ENCODE data around the gene ZFAND6.
"Not testable (repeated sequence)": the region's sequence is repeated elsewhere in the genome, so short reads cannot be mapped to it uniquely, and the experiment has no call there.

Gene ZFAND6

GRCh38 chr15:80095969-80096368, 36.5 kb downstream of the ZFAND6 start:
- peaks cover 2% of the 10 kb centered on the region for H3K4me1 Mint-ChIP-seq

GRCh38 chr15:80098341-80098740, 38.9 kb downstream of the ZFAND6 start:
- no peak overlapping the region for H3K4me3 Mint-ChIP-seq
- CTCF ChIA-PET: no interaction called here
- peaks cover 2% of the 10 kb centered on the region for H3K4me1 Mint-ChIP-seq
- no peak for DNase-seq
- H3K9me3 Mint-ChIP-seq: no peaks in the 10 kb centered on the region
- no peak overlapping the region for H3K27ac Mint-ChIP-seq
- peaks cover 2% of the 10 kb centered on the region for H3K36me3 Mint-ChIP-seq
- H3K27me3 Mint-ChIP-seq: no peaks in the 10 kb centered on the region

More at GRCh38 chr15:80095969-80096368, 36.5 kb downstream of the ZFAND6 start:
- Mint-ChIP-seq H3K27ac (no peak overlapping the region), H3K4me3 (no peak overlapping the region), H3K36me3 (peaks cover 1% of the 10 kb centered on the region), H3K9me3 (no peaks in the 10 kb centered on the region), H3K27me3 (no peaks in the 10 kb centered on the region)
- CTCF ChIA-PET: no interaction called here
- DNase-seq: no peak

DNA sequence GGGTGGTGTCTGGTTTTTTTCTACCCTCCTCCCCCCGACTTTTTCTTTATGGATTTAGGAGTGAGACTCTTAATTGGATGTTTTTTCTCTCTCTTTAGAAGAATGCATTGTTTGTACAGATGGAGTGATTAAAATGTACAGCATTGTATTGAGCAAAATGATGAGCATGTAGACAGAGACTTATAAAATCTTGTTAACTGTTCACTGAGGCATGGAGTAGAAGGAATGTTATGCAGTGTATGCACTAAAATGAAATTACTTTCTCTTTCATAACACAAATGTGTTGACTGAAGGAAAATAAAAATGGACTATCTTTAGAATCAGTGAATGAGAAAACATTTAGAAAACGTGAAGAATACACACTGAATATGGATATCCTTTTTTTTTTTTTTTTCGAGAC, 39.8 kb downstream of the ZFAND6 start:
- H3K4me1 Mint-ChIP-seq: peaks cover 2% of the 10 kb centered on the region
- no peak for DNase-seq
- H3K27ac Mint-ChIP-seq: no peak overlapping the region
- CTCF ChIA-PET: interaction anchor here (0.6 kb wide), 1 partner anchor 9 kb away, joined by 4 read pairs; no protein-coding TSS in a partner anchor
- peaks cover 2% of the 10 kb centered on the region for H3K36me3 Mint-ChIP-seq
- no peak overlapping the region for H3K4me3 Mint-ChIP-seq
- no peaks in the 10 kb centered on the region for H3K27me3 Mint-ChIP-seq
- H3K9me3 Mint-ChIP-seq: no peaks in the 10 kb centered on the region

GRCh38 chr15:80099662-80100061, 40.2 kb downstream of the ZFAND6 start:
- H3K4me3 Mint-ChIP-seq: not testable (repeated sequence)

DNA sequence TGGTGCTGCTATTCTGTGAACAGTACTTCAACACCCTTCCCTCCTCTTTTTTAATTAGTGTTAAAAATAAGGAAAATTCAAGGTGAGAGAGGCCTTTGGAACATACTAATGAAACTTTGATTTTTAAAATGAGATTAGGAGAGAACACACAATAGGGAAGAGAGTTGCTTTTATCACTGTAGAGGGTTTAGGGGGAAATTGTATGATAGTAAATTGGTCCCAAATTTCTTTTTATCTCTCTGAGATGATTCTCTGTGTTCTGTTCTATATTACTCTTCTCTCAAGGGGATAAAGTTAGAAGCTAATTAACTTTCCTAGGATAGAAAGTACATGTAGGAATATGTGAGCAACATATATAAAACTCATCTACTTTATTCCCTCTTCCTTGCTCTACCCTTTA, 40.8 kb downstream of the ZFAND6 start:
- peaks cover 2% of the 10 kb centered on the region for H3K4me1 Mint-ChIP-seq
- no peaks in the 10 kb centered on the region for H3K9me3 Mint-ChIP-seq
- no peak overlapping the region for H3K4me3 Mint-ChIP-seq
- H3K27ac Mint-ChIP-seq: no peak overlapping the region
- H3K27me3 Mint-ChIP-seq: no peaks in the 10 kb centered on the region
- peaks cover 7% of the 10 kb centered on the region for H3K36me3 Mint-ChIP-seq
- CTCF ChIA-PET: interaction anchor here (1.2 kb wide), 1 partner anchor 73 kb away, joined by 3 read pairs; no protein-coding TSS in a partner anchor
- DNase-seq: no peak

More at GRCh38 chr15:80099662-80100061, 40.2 kb downstream of the ZFAND6 start:
- H3K9me3 Mint-ChIP-seq, H3K36me3 Mint-ChIP-seq, DNase-seq, H3K27me3 Mint-ChIP-seq, H3K27ac Mint-ChIP-seq, H3K4me1 Mint-ChIP-seq: not testable (repeated sequence)
- CTCF ChIA-PET: interaction anchor here (0.6 to 1.2 kb wide), 2 partner anchors 9 to 74 kb away, joined by 3 to 4 read pairs; no protein-coding TSS in a partner anchor

DNA sequence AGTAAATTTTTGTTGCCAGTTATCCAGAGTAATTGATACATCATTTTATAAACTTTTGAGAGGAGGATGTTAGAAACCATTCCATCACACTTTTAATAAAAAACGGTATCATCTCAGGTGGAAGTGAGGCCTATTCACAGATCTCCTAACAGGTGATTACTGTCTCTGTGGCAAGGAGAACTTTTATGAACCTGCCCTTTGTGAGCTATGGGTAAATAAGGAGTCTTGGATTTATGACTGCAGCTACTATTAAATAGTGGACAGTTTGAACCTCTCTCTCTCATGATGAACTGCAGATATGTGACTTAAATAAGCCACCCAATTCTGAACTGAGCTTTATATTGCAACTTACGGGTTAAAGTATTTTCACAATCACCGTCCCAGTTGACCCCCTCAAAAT, 45.7 kb downstream of the ZFAND6 start:
- Mint-ChIP-seq H3K9me3 (no peaks in the 10 kb centered on the region), H3K36me3 (peaks cover 6% of the 10 kb centered on the region), H3K4me3 (no peak overlapping the region), H3K4me1 (peaks cover 2% of the 10 kb centered on the region), H3K27me3 (no peaks in the 10 kb centered on the region), H3K27ac (no peak overlapping the region)
- no peak for DNase-seq
- CTCF ChIA-PET: interaction anchor here (1.1 kb wide), 1 partner anchor 8 kb away, joined by 3 read pairs; no protein-coding TSS in a partner anchor

- Mint-ChIP-seq H3K4me3 (no peak overlapping the region), H3K27me3 (no peaks in the 10 kb centered on the region), H3K4me1 (peaks cover 2% of the 10 kb centered on the region), H3K27ac (no peak overlapping the region), H3K36me3 (peaks cover 6% of the 10 kb centered on the region), H3K9me3 (no peaks in the 10 kb centered on the region)
- no peak for DNase-seq
- CTCF ChIA-PET: interaction anchor here (1.1 kb wide), 1 partner anchor 8 kb away, joined by 3 read pairs; no protein-coding TSS in a partner anchor
These were observed 46.1 kb downstream of the ZFAND6 start for GRCh38 chr15:80105595-80105994.

DNA sequence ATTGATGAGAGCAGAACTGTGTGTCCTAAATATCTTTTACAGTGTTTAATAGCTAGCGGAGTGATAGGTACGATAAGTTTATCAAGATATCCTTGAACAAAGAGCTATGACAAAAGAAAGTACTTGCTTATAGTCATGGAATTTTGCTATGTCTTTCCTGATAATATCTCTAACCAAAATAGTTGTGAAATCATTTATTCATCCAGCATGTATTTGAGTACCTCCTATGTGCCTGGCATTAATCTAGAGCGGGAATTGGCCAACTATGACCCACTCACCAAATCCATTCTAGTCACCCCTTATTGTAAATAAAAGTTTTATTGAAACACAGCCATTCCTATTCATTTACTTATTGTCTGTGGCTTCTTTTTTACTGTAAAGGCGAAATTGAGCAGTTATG, 46.6 kb downstream of the ZFAND6 start:
- no peak for DNase-seq

GRCh38 chr15:80107204-80107603, 47.7 kb downstream of the ZFAND6 start:
- Mint-ChIP-seq H3K4me3 (no peak overlapping the region), H3K4me1 (peaks cover 2% of the 10 kb centered on the region), H3K9me3 (no peaks in the 10 kb centered on the region), H3K27me3 (no peaks in the 10 kb centered on the region), H3K27ac (no peak overlapping the region), H3K36me3 (peaks cover 5% of the 10 kb centered on the region)
- DNase-seq: no peak
- CTCF ChIA-PET: no interaction called here

More for the DNA sequence above, 46.6 kb downstream of the ZFAND6 start:
- Mint-ChIP-seq H3K4me3 (no peak overlapping the region), H3K9me3 (no peaks in the 10 kb centered on the region), H3K4me1 (peaks cover 2% of the 10 kb centered on the region), H3K27ac (no peak overlapping the region), H3K36me3 (peaks cover 6% of the 10 kb centered on the region), H3K27me3 (no peaks in the 10 kb centered on the region)
- CTCF ChIA-PET: no interaction called here

GRCh38 chr15:80107774-80108173, 48.3 kb downstream of the ZFAND6 start:
- H3K36me3 Mint-ChIP-seq: peaks cover 5% of the 10 kb centered on the region
- H3K27ac Mint-ChIP-seq: no peak overlapping the region
- no peaks in the 10 kb centered on the region for H3K9me3 Mint-ChIP-seq
- H3K4me3 Mint-ChIP-seq: no peak overlapping the region
- CTCF ChIA-PET: no interaction called here
- DNase-seq: no peak
- H3K27me3 Mint-ChIP-seq: no peaks in the 10 kb centered on the region
- peaks cover 2% of the 10 kb centered on the region for H3K4me1 Mint-ChIP-seq

DNA sequence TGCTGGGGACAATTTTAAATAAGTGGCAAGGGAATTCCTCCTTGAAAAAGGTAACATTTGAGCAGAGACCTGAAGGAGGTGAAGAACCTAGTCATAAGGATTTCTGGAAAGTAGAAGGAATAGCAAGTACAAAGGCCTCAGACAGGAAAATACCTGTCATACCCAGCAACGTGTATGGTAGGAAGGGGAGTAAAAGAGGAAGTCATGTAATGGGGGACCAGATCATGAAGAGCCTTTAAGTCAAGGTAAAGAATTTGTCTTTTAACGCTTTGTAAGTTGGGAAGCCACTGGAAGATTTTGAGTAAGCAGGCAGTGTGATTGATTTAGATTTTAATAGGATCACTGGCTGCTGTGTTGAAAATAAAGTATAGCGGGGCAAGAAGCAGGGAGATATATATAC, 49.9 kb downstream of the ZFAND6 start:
- peaks cover 2% of the 10 kb centered on the region for H3K4me1 Mint-ChIP-seq
- no peak overlapping the region for H3K4me3 Mint-ChIP-seq
- no peak overlapping the region for H3K27ac Mint-ChIP-seq
- H3K9me3 Mint-ChIP-seq: no peaks in the 10 kb centered on the region
- H3K27me3 Mint-ChIP-seq: no peaks in the 10 kb centered on the region
- DNase-seq: no peak
- CTCF ChIA-PET: no interaction called here
- peaks cover 4% of the 10 kb centered on the region for H3K36me3 Mint-ChIP-seq

DNA sequence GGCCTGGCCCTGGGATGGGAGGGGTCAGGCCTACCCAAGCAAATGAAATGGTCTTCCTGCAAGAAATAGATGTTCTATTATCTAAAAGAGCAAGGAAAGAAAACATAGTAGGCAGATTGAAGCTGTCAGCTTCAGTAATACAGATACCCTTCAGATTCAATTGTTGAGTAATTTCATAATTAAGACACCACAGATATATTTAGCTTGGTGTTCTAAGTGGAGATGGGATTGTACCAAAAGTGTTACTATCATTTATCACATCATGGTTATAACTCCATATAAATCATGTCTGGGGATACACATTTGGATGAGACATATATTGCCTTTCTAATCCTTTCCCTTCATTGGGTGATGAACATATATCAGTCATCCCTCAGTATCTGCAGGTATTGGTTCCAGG, 51.4 kb downstream of the ZFAND6 start:
- CTCF ChIA-PET: no interaction called here

GRCh38 chr15:80114114-80114513, 54.6 kb downstream of the ZFAND6 start:
- Mint-ChIP-seq H3K4me1 (no peaks in the 10 kb centered on the region), H3K4me3 (no peak overlapping the region), H3K9me3 (no peaks in the 10 kb centered on the region), H3K27me3 (no peaks in the 10 kb centered on the region), H3K27ac (no peak overlapping the region), H3K36me3 (no peaks in the 10 kb centered on the region)
- CTCF ChIA-PET: no interaction called here
- DNase-seq: no peak

More for the DNA sequence above, 51.4 kb downstream of the ZFAND6 start:
- H3K27ac Mint-ChIP-seq: no peak overlapping the region
- H3K4me3 Mint-ChIP-seq: no peak overlapping the region
- no peaks in the 10 kb centered on the region for H3K27me3 Mint-ChIP-seq
- no peaks in the 10 kb centered on the region for H3K9me3 Mint-ChIP-seq
- H3K36me3 Mint-ChIP-seq: no peaks in the 10 kb centered on the region
- no peaks in the 10 kb centered on the region for H3K4me1 Mint-ChIP-seq
- DNase-seq: no peak

GRCh38 chr15:80115021-80115420, 55.5 kb downstream of the ZFAND6 start:
- Mint-ChIP-seq H3K27ac (no peak overlapping the region), H3K4me1 (no peaks in the 10 kb centered on the region), H3K4me3 (no peak overlapping the region), H3K36me3 (no peaks in the 10 kb centered on the region), H3K9me3 (no peaks in the 10 kb centered on the region), H3K27me3 (no peaks in the 10 kb centered on the region)
- DNase-seq: no peak
- CTCF ChIA-PET: no interaction called here

DNA sequence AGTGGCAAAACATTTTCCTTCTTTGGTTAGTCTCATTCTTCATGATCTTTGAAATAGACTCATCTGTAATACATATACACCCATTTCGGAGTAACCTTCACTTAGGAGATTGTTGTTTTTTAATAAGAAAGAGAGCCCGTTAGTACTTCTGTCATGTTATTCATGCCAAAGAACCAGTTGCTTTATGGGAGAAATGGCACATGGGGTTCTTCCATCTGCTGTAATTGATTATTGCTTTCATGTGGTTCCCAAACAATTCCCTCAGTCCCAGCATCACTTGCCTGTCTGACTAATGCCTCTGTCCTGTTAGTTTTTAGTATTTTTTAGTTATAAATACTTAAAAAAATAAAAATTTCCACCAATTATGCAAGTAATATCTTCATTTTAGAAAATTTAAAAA, 59.5 kb downstream of the ZFAND6 start:
- Mint-ChIP-seq H3K4me1 (no peaks in the 10 kb centered on the region), H3K9me3 (no peaks in the 10 kb centered on the region), H3K27ac (no peak overlapping the region), H3K36me3 (peaks cover 18% of the 10 kb centered on the region), H3K27me3 (no peaks in the 10 kb centered on the region), H3K4me3 (no peak overlapping the region)
- no peak for DNase-seq
- CTCF ChIA-PET: no interaction called here

GRCh38 chr15:80120636-80121035, 61.2 kb downstream of the ZFAND6 start:
- Mint-ChIP-seq H3K27ac (no peak overlapping the region), H3K4me1 (no peaks in the 10 kb centered on the region), H3K27me3 (no peaks in the 10 kb centered on the region), H3K4me3 (no peak overlapping the region), H3K36me3 (peaks cover 24% of the 10 kb centered on the region), H3K9me3 (no peaks in the 10 kb centered on the region)
- CTCF ChIA-PET: no interaction called here
- DNase-seq: no peak

Data from activated naive CD4-positive, alpha-beta T cell treated with anti-CD3 and anti-CD28 coated beads, Interleukin-2, amount 10 ng/mL, durations not matched to agents 7 days and 5 days (primary cell).